A673 (cell line): ENCODE results near the gene DACT1. TPM values are rescaled to one million over a fixed set of nuclear protein-coding genes. Genes with fewer than 3 reads are reported as not detected.

Experiments
- BruUV-seq: library from RNA; stranded (reverse); fragments of 400-500 nt; replicated peaks from 2 replicates; lab custom pipeline; 2021; lab: Mats Ljungman, UMichigan
- CTCF ChIA-PET: fragments of 300-600 bp; sonication (Branson Sonifier 250); formaldehyde crosslinking; loops from one replicate; lab custom pipeline; 2022; ENCODE audit warnings: antibody characterized with exemption; lab: Charles Lee
- POLR2A ChIA-PET: fragments of 300-600 bp; sonication (Branson Sonifier 250); formaldehyde crosslinking; loops from one replicate; lab custom pipeline; 2022; ENCODE audit warnings: antibody characterized with exemption; ENCODE audit not compliant: low non-redundant PET; lab: Charles Lee
- DNase-seq: peaks from one replicate; pipeline ENCODE4 v3.0.0-alpha.2; 2015; ENCODE audit warnings: low spot score
- H3K27ac ChIP-seq: fragments of 200-600 bp; sonication (generic); 2 replicates; pipeline ENCODE4 v1.5.1; 2016; ENCODE audit warnings: mixed run types, low read depth, mild to moderate bottlenecking, mixed read lengths, antibody characterized with exemption, low read length; ENCODE audit not compliant: poor library complexity, severe bottlenecking
- H3K27me3 ChIP-seq: fragments of 200-600 bp; sonication (generic); replicated peaks from 2 replicates; pipeline ENCODE4 v1.6.1; 2017; ENCODE audit warnings: mixed run types, low read depth, mild to moderate bottlenecking, mixed read lengths, antibody characterized with exemption, low read length; ENCODE audit not compliant: insufficient read depth, poor library complexity
- H3K36me3 ChIP-seq: fragments of 200-600 bp; sonication (generic); 2 replicates; pipeline ENCODE4 v1.6.1; 2016; ENCODE audit warnings: mixed run types, mild to moderate bottlenecking, mixed read lengths, antibody characterized with exemption, low read length; ENCODE audit not compliant: insufficient read depth, poor library complexity, severe bottlenecking
- H3K4me1 ChIP-seq: fragments of 200-600 bp; sonication (generic); 2 replicates; pipeline ENCODE4 v1.6.1; 2017; ENCODE audit warnings: mixed run types, mild to moderate bottlenecking, mixed read lengths, antibody characterized with exemption, low read length; ENCODE audit not compliant: insufficient read depth, poor library complexity, severe bottlenecking
- H3K4me3 ChIP-seq: fragments of 200-600 bp; sonication (generic); 2 replicates; pipeline ENCODE4 v1.5.1; 2016; ENCODE audit warnings: low read depth, mixed run types, mild to moderate bottlenecking, mixed read lengths, low read length; ENCODE audit not compliant: poor library complexity, severe bottlenecking
- H3K9me3 ChIP-seq: fragments of 200-600 bp; sonication (generic); 2 replicates; pipeline ENCODE4 v1.6.1; 2016; ENCODE audit warnings: mixed run types, low read depth, mild to moderate bottlenecking, mixed read lengths, antibody characterized with exemption, low read length; ENCODE audit not compliant: poor library complexity, severe bottlenecking
- EZH2 ChIP-seq: fragments of 200-600 bp; sonication (generic); IDR thresholded peaks from 2 replicates; pipeline ENCODE4 v1.6.1; 2017; ENCODE audit warnings: borderline replicate concordance, low read depth, mild to moderate bottlenecking, mixed read lengths, antibody characterized with exemption, low read length; ENCODE audit not compliant: poor library complexity, severe bottlenecking
- intact Hi-C: fragments of 100-400 bp; cut with micrococcal nuclease; formaldehyde crosslinking; loops from one replicate; pipeline ENCODE4 v1.10.0; 2022; ENCODE audit not compliant: unreplicated experiment
- total RNA-seq: library from RNA; stranded (reverse); gene quantifications from 2 replicates; pipeline ENCODE4 v1.2.3, GENCODE V29; 2021
- TF ChIP-seq, protein P1 (sequence below): fragments of 300-800, 200-600 bp; sonication (generic); conservative IDR thresholded peaks from 2 replicates; pipeline ENCODE4 v1.5.1; 2017; ENCODE audit warnings: low read depth, mild to moderate bottlenecking, antibody characterized with exemption, low read length, moderate library complexity, mixed read lengths

Gene DACT1
- total RNA-seq, 1 experiment from 2014 or later = 5.1 TPM

DNA sequence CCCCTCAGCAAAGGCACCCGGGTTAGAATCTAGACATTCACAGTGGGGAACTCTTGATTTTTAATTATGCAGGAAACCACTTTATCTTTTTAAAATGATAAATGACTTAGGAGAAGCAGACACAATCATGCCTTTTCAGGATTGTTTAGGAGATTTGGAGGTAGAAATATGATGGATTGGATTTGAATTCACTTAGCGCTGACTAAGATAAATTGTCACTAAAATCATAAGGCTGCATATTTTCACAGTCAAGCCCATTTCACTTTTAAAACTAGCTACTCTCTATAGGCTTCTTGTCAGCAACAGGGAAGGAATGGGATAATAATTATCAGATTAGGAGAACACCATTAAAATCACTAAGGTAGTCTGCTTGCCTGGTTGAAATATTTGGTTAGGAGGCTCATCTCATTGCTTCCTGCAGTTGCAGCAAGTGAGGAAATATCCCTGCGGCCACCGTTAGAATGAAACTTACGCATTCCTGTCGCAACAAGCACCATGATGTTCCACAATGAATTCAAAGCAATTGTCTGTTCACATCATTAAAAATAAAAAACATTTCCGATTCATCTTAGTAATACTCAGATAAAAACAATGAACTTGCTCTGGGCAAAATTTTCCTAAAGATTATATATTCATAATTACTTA lies 31.9 kb downstream of the DACT1 start:
- Histone ChIP-seq H3K4me3 (no peak overlapping the region), H3K4me1 (peaks cover 4% of the 10 kb centered on the region), H3K9me3 (no peaks in the 10 kb centered on the region), H3K27me3 (no peaks in the 10 kb centered on the region), H3K27ac (no peak overlapping the region), H3K36me3 (no peaks in the 10 kb centered on the region)
- CTCF ChIA-PET = no interaction called here
- no TSS peak for BruUV-seq
- TF ChIP-seq, protein P1, sequence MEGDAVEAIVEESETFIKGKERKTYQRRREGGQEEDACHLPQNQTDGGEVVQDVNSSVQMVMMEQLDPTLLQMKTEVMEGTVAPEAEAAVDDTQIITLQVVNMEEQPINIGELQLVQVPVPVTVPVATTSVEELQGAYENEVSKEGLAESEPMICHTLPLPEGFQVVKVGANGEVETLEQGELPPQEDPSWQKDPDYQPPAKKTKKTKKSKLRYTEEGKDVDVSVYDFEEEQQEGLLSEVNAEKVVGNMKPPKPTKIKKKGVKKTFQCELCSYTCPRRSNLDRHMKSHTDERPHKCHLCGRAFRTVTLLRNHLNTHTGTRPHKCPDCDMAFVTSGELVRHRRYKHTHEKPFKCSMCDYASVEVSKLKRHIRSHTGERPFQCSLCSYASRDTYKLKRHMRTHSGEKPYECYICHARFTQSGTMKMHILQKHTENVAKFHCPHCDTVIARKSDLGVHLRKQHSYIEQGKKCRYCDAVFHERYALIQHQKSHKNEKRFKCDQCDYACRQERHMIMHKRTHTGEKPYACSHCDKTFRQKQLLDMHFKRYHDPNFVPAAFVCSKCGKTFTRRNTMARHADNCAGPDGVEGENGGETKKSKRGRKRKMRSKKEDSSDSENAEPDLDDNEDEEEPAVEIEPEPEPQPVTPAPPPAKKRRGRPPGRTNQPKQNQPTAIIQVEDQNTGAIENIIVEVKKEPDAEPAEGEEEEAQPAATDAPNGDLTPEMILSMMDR = no peak
- no peak for TF ChIP-seq EZH2
- DNase-seq = no peak
- POLR2A ChIA-PET = no interaction called here
- intact Hi-C loops = no loop called here

DNA sequence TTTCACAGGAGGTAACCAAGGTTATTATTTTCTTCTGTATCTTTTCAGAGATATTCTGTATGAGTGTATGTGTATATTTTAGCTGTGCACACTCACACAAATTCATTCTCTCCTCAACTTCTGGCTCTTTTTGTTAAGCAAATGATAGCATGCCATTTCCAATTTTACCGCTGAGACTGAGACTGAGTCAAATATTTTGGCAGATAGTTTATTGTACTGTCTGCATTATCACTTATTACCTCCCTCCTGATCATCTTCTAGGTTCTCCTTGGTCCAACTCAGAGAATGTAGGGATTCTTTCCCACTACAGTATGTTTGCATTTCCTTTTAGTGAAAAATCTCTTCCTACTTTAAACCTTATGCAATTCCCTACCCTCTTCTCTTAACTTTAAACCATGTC lies 33.3 kb downstream of the DACT1 start:
- Histone ChIP-seq H3K4me3 (no peak overlapping the region), H3K27ac (no peak overlapping the region), H3K4me1 (peaks cover 4% of the 10 kb centered on the region), H3K27me3 (no peaks in the 10 kb centered on the region), H3K9me3 (no peaks in the 10 kb centered on the region), H3K36me3 (no peaks in the 10 kb centered on the region)
- no TSS peak for BruUV-seq
- no peak for TF ChIP-seq EZH2
- TF ChIP-seq, protein P1 = no peak
- ChIA-PET POLR2A (interaction anchor here (0.6 kb wide), 1 partner anchor 58 kb away, joined by 3 read pairs; no protein-coding TSS in a partner anchor), CTCF (no interaction called here)
- intact Hi-C loops = no loop called here
- DNase-seq = no peak

DNA sequence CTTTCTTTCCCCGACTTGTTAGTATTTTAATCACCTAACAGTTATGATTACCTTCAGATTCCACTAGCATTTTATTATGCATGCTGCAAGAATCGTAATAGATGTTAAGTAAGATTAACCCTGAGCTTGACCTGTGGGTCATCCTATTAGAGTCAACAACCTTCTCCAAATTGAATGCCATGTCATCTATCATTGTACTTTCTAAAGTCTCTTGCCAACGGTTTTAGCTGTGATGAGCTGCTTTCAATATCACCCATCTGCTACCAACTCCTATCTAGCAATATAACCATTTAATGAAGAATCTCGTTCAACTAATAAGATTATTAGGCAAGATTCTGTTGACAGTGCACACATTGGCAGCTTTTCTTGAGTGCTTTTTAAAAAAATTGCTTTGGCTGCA lies 33.7 kb downstream of the DACT1 start:
- CTCF ChIA-PET = no interaction called here
- TF ChIP-seq, protein P1 = no peak
- no peak for TF ChIP-seq EZH2
- Histone ChIP-seq H3K4me1 (peaks cover 4% of the 10 kb centered on the region), H3K9me3 (no peaks in the 10 kb centered on the region), H3K36me3 (no peaks in the 10 kb centered on the region), H3K27me3 (no peaks in the 10 kb centered on the region), H3K4me3 (no peak overlapping the region), H3K27ac (no peak overlapping the region)
- POLR2A ChIA-PET = interaction anchor here (0.6 kb wide), 1 partner anchor 57 kb away, joined by 3 read pairs; no protein-coding TSS in a partner anchor
- intact Hi-C loops = no loop called here
- BruUV-seq = no TSS peak
- DNase-seq = no peak
